ENCODE data around the gene SLC12A1.

- TF ChIP-seq, protein P1, sequence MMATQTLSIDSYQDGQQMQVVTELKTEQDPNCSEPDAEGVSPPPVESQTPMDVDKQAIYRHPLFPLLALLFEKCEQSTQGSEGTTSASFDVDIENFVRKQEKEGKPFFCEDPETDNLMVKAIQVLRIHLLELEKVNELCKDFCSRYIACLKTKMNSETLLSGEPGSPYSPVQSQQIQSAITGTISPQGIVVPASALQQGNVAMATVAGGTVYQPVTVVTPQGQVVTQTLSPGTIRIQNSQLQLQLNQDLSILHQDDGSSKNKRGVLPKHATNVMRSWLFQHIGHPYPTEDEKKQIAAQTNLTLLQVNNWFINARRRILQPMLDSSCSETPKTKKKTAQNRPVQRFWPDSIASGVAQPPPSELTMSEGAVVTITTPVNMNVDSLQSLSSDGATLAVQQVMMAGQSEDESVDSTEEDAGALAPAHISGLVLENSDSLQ (IDR thresholded peaks at IDR 0.05), result no peak
- no peak for TF ChIP-seq FOXK2 (IDR thresholded peaks at IDR 0.05)
- no peak for TF ChIP-seq BHLHE40 (IDR thresholded peaks at IDR 0.05; ENCODE audit: borderline replicate concordance)
- no peak for TF ChIP-seq SP1 (IDR thresholded peaks at IDR 0.05)
- TF ChIP-seq FOXM1 (IDR thresholded peaks at IDR 0.05; ENCODE audit: borderline replicate concordance), result no peak
- no peak for TF ChIP-seq CTBP1 (IDR thresholded peaks at IDR 0.05; ENCODE audit: borderline replicate concordance)
- no peak for TF ChIP-seq ZNF384 (IDR thresholded peaks at IDR 0.05)
- TF ChIP-seq FOXA1 (IDR thresholded peaks at IDR 0.05), result no peak
- no peak for TF ChIP-seq NFRKB (IDR thresholded peaks at IDR 0.05)
- no peak for TF ChIP-seq SUZ12 (IDR thresholded peaks at IDR 0.05)
- no peak for TF ChIP-seq HDGF (IDR thresholded peaks at IDR 0.05; ENCODE audit: borderline replicate concordance)
Observed at GRCh38 chr15:48221261-48221660, 15.2 kb downstream of the SLC12A1 start.

All from HEK293T (cell line).